ENCODE data around the gene PPP3R1. TPM values are rescaled to one million over a fixed set of nuclear protein-coding genes. Genes with fewer than 3 reads are reported as not detected.

The PPP3R1 gene
- total RNA-seq, 1 experiment from 2014 or later, result 55.9 TPM

DNA sequence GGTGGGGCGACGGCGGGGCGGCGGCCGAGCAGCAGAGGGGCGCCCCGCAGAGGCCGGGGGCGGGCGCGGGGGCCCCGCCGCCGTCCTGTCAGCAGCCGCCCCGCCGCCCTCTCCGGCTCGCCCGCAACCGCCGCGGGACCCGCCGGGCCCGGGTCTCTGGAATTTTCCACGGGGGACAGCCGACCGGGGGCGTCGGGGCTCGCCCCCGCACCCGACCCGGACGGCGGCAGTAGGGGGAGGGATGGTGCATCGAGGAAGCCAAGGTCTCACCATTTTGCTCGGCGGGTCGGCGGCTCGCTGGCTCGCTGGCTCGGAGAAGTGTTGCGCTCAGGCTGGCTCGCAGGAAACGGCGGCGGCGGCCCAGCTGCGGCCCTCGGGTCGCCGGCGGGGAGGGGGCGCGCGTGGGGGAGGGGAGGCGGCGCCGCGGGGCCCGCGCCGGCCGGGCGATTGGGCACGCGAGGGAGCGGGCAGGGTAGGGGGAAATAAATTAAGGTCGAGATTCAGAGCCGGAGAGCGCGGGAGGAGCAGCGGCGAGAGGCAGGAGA is 405 bp downstream of the PPP3R1 start:
- peak overlapping the region; percentile 91 for H3K9ac ChIP-seq (ENCODE audit: low read length)
- H3K9me3 ChIP-seq (ENCODE audit: low read length), result no peaks in the 10 kb centered on the region
- peak; percentile 78 for DNase-seq
- H4K20me1 ChIP-seq (ENCODE audit: insufficient read depth, low read depth, low read length), result peaks cover 45% of the 10 kb centered on the region
- H3K9me2 ChIP-seq (replicated peaks; ENCODE audit: insufficient read depth, low read length), result no peaks in the 10 kb centered on the region
- peak overlapping the region; percentile 94 for H3K4me3 ChIP-seq (ENCODE audit: low read length)
- peaks cover 18% of the 10 kb centered on the region; the same call in 1 of the 2 replicates for H3K36me3 ChIP-seq (ENCODE audit: insufficient read depth, low read length)
- peak overlapping the region; percentile 86 for H3K4me2 ChIP-seq (ENCODE audit: low read depth, low read length, poor library complexity, severe bottlenecking)
- H3K27ac ChIP-seq (ENCODE audit: low read length), result peak overlapping the region; percentile 90
- H2AFZ ChIP-seq (ENCODE audit: low read length), result no peak overlapping the region
- peaks cover 62% of the 10 kb centered on the region for H3K79me2 ChIP-seq (ENCODE audit: low read length)
- no peaks in the 10 kb centered on the region for H3K27me3 ChIP-seq (ENCODE audit: low read length)
- peaks cover 49% of the 10 kb centered on the region for H3K4me1 ChIP-seq (ENCODE audit: low read length)

DNA sequence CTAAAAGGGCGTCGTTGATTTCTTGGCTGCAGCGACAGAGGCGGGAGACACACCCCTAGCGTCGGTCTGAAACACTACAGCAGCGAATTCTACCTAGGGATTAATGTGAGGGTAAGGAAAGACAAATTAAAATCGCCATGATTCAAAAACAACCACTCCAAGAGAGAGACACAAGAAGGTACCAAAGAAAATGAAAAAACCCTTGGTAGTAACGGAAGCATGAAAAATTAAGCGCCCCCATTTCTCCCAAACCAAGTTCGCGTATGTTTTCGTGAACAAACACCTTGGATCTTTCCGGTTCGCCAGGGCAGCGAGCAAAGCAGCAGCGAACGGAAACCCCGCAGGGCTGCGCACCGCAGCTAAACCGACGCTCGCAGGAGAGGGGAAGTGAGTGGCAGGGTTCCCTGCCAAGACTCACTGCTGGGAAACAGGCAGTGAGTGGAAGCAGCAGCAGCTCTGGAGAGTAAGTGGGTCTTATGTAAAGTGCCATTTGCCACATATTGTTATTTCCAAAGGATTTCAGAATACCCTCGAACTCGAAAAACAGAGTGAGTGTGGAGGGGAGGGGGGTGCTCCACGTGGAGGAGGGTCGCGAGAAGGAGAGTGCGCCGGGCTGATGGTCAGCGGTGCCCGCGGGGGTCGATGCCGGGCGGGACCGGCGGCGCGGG is 1.0 kb downstream of the PPP3R1 start:
- Histone ChIP-seq H3K4me1 (ENCODE audit: low read length) (peaks cover 55% of the 10 kb centered on the region), H3K27ac (ENCODE audit: low read length) (peak overlapping the region; percentile 90), H3K27me3 (ENCODE audit: low read length) (no peaks in the 10 kb centered on the region), H4K20me1 (ENCODE audit: insufficient read depth, low read depth, low read length) (peaks cover 51% of the 10 kb centered on the region), H3K4me2 (ENCODE audit: low read depth, low read length, poor library complexity, severe bottlenecking) (peak overlapping the region; percentile 86), H3K4me3 (ENCODE audit: low read length) (peak overlapping the region; percentile 94), H3K9ac (ENCODE audit: low read length) (peak overlapping the region; percentile 91), H3K9me3 (ENCODE audit: low read length) (no peaks in the 10 kb centered on the region), H2AFZ (ENCODE audit: low read length) (no peak overlapping the region), H3K36me3 (ENCODE audit: insufficient read depth, low read length) (peaks cover 18% of the 10 kb centered on the region; the same call in 1 of the 2 replicates), H3K9me2 (replicated peaks; ENCODE audit: insufficient read depth, low read length) (no peaks in the 10 kb centered on the region), H3K79me2 (ENCODE audit: low read length) (peaks cover 68% of the 10 kb centered on the region)
- peak; percentile 97 for DNase-seq

DNA sequence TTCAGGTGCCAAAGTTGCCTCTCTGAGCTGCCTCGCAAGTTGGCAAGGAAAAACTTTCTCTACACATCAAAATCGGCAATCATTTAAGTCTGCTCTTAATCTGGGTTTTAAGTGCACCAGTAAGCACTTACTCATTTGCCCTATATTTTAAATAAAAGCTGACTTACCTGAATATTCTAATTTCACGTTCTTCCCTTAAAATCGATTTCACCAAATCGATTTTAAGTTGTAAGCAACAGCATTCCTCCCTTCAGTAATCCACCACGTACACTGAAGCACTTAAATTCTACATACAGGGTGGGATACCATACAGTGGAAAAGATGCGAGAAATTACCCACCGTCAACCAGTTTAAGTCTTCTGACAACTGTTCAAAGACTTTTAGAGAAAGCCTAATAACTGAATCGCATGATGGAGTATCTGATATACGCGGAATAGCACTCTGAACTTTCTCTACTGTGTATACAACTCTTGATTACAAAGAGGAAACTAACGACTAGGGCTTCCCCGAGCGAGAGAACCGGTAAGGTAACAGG is 1.6 kb downstream of the PPP3R1 start:
- Histone ChIP-seq H3K9me3 (ENCODE audit: low read length) (no peaks in the 10 kb centered on the region), H3K27me3 (ENCODE audit: low read length) (no peaks in the 10 kb centered on the region), H3K4me3 (ENCODE audit: low read length) (peak overlapping the region; percentile 94), H3K36me3 (ENCODE audit: insufficient read depth, low read length) (peaks cover 19% of the 10 kb centered on the region; the same call in 1 of the 2 replicates), H4K20me1 (ENCODE audit: insufficient read depth, low read depth, low read length) (peaks cover 54% of the 10 kb centered on the region), H3K4me2 (ENCODE audit: low read depth, low read length, poor library complexity, severe bottlenecking) (peak overlapping the region; percentile 86), H3K4me1 (ENCODE audit: low read length) (peaks cover 56% of the 10 kb centered on the region), H3K9ac (ENCODE audit: low read length) (peak overlapping the region; percentile 91), H3K9me2 (replicated peaks; ENCODE audit: insufficient read depth, low read length) (no peaks in the 10 kb centered on the region), H3K27ac (ENCODE audit: low read length) (peak overlapping the region; percentile 90), H2AFZ (ENCODE audit: low read length) (no peak overlapping the region), H3K79me2 (ENCODE audit: low read length) (peaks cover 74% of the 10 kb centered on the region)
- no peak for DNase-seq

DNA sequence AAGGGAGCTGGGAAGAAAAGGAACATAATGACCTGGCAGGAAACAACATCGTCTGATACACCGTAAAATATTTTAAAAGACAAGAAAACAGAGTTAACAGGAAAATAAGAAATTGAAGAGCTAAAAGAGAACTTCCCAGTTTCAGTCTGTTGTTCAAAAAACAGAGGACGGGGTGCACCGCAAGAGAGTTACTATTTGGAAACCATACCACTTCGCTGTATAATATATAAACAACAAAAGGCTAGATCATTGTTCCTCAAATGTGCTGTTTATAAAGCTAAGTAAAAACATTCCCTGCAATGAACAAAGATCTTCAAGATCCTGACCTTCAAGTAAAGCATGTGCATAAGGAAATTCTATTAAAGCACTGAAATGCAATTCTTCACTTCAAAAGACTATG is 2.1 kb downstream of the PPP3R1 start:
- H3K4me1 ChIP-seq (ENCODE audit: low read length), result peaks cover 58% of the 10 kb centered on the region
- H3K4me2 ChIP-seq (ENCODE audit: low read depth, low read length, poor library complexity, severe bottlenecking), result peak overlapping the region; percentile 86
- H3K9me3 ChIP-seq (ENCODE audit: low read length), result no peaks in the 10 kb centered on the region
- no peak for DNase-seq
- no peaks in the 10 kb centered on the region for H3K9me2 ChIP-seq (replicated peaks; ENCODE audit: insufficient read depth, low read length)
- peaks cover 23% of the 10 kb centered on the region; the same call in 1 of the 2 replicates for H3K36me3 ChIP-seq (ENCODE audit: insufficient read depth, low read length)
- H3K27me3 ChIP-seq (ENCODE audit: low read length), result no peaks in the 10 kb centered on the region
- peak overlapping the region; percentile 94 for H3K4me3 ChIP-seq (ENCODE audit: low read length)
- peak overlapping the region; percentile 90 for H3K27ac ChIP-seq (ENCODE audit: low read length)
- peaks cover 60% of the 10 kb centered on the region for H4K20me1 ChIP-seq (ENCODE audit: insufficient read depth, low read depth, low read length)
- H3K79me2 ChIP-seq (ENCODE audit: low read length), result peaks cover 79% of the 10 kb centered on the region
- H2AFZ ChIP-seq (ENCODE audit: low read length), result no peak overlapping the region
- H3K9ac ChIP-seq (ENCODE audit: low read length), result peak overlapping the region; percentile 91

DNA sequence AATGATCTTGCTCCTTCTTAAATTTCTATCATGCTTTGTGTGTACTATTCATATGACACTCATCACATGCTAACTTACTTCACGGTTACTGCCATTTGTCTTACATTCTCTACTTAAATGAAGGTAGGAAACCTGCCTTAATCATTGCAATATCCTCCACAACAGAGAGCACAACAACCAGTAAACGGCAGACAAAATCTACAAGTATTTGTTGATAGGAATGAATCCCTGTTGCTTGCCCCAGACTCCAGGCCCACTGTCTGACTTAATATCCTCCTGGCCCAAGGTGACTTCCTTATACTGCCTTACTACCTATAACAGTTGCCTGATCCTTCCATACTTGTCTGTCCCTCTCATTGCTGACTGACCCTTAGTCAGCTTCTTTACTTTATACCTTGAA is 3.5 kb downstream of the PPP3R1 start:
- Histone ChIP-seq H4K20me1 (ENCODE audit: insufficient read depth, low read depth, low read length) (peaks cover 65% of the 10 kb centered on the region), H3K79me2 (ENCODE audit: low read length) (peaks cover 88% of the 10 kb centered on the region), H3K36me3 (ENCODE audit: insufficient read depth, low read length) (peaks cover 23% of the 10 kb centered on the region; the same call in 1 of the 2 replicates), H3K27me3 (ENCODE audit: low read length) (no peaks in the 10 kb centered on the region), H3K27ac (ENCODE audit: low read length) (peak overlapping the region; percentile 90), H3K9ac (ENCODE audit: low read length) (peak overlapping the region; percentile 91), H3K4me2 (ENCODE audit: low read depth, low read length, poor library complexity, severe bottlenecking) (peak overlapping the region; percentile 86), H3K9me3 (ENCODE audit: low read length) (no peaks in the 10 kb centered on the region), H3K9me2 (replicated peaks; ENCODE audit: insufficient read depth, low read length) (no peaks in the 10 kb centered on the region), H3K4me3 (ENCODE audit: low read length) (peak overlapping the region; percentile 94), H2AFZ (ENCODE audit: low read length) (no peak overlapping the region), H3K4me1 (ENCODE audit: low read length) (peaks cover 63% of the 10 kb centered on the region)
- DNase-seq, result no peak

DNA sequence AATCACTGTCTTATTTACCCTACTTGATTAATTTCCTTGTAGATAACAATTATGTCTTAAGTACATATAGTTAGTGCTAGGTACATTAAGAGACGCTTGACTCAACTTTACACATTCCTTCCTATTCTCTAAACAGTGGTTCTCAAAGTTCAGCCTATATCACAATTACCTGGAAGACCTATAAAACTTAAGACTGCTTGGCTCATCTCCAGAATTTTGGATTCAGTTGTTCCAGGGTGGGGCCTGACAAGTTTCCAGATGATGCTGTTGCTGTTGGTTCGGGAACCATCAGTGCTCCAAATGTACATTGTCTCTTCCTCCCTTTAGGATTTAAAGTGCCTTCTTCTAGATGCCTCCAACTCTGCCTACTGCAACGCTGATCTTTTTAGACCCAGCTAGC is 4.0 kb downstream of the PPP3R1 start:
- H3K9ac ChIP-seq (ENCODE audit: low read length), result peak overlapping the region; percentile 91; the same call in 1 of the 2 replicates
- H4K20me1 ChIP-seq (ENCODE audit: insufficient read depth, low read depth, low read length), result peaks cover 67% of the 10 kb centered on the region
- H3K4me3 ChIP-seq (ENCODE audit: low read length), result peak overlapping the region; percentile 94
- H3K4me2 ChIP-seq (ENCODE audit: low read depth, low read length, poor library complexity, severe bottlenecking), result peak overlapping the region; percentile 86
- peaks cover 62% of the 10 kb centered on the region for H3K4me1 ChIP-seq (ENCODE audit: low read length)
- no peaks in the 10 kb centered on the region for H3K9me2 ChIP-seq (replicated peaks; ENCODE audit: insufficient read depth, low read length)
- H3K79me2 ChIP-seq (ENCODE audit: low read length), result peaks cover 89% of the 10 kb centered on the region
- H3K9me3 ChIP-seq (ENCODE audit: low read length), result no peaks in the 10 kb centered on the region
- H3K27ac ChIP-seq (ENCODE audit: low read length), result peak overlapping the region; percentile 90; the same call in 1 of the 2 replicates
- no peak overlapping the region for H2AFZ ChIP-seq (ENCODE audit: low read length)
- DNase-seq, result no peak
- H3K27me3 ChIP-seq (ENCODE audit: low read length), result no peaks in the 10 kb centered on the region
- peaks cover 23% of the 10 kb centered on the region; the same call in 1 of the 2 replicates for H3K36me3 ChIP-seq (ENCODE audit: insufficient read depth, low read length)

DNA sequence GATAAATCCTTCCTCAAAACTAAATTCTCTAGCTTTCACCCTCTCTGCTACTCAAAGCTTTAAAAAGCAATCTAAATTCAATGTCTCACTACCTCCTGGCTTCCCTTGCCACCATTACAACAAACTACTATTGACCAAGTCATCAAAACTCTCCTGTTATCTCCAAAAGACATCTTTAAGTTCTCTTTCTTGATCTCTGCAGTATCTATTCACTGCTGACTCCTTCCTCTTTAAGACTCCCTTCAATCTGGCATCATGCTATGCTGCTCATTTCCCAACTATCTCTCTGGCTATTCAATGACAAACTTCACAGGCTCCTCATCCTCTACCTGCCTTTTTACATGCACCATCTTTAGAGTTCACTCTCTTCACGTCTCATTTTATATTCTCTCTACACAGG is 5.9 kb downstream of the PPP3R1 start:
- no peak overlapping the region for H3K4me3 ChIP-seq (ENCODE audit: low read length)
- no peak overlapping the region for H3K9ac ChIP-seq (ENCODE audit: low read length)
- no peaks in the 10 kb centered on the region for H3K9me3 ChIP-seq (ENCODE audit: low read length)
- H3K27me3 ChIP-seq (ENCODE audit: low read length), result no peaks in the 10 kb centered on the region
- DNase-seq, result no peak
- H3K27ac ChIP-seq (ENCODE audit: low read length), result 0 out of 2 replicates have a peak overlapping the region, but pooled peaks have one; percentile 90
- no peaks in the 10 kb centered on the region for H3K9me2 ChIP-seq (replicated peaks; ENCODE audit: insufficient read depth, low read length)
- H4K20me1 ChIP-seq (ENCODE audit: insufficient read depth, low read depth, low read length), result peaks cover 86% of the 10 kb centered on the region
- H3K36me3 ChIP-seq (ENCODE audit: insufficient read depth, low read length), result peaks cover 23% of the 10 kb centered on the region; the same call in 1 of the 2 replicates
- no peak overlapping the region for H3K4me2 ChIP-seq (ENCODE audit: low read depth, low read length, poor library complexity, severe bottlenecking)
- no peak overlapping the region for H2AFZ ChIP-seq (ENCODE audit: low read length)
- peaks cover 100% of the 10 kb centered on the region for H3K79me2 ChIP-seq (ENCODE audit: low read length)
- peaks cover 73% of the 10 kb centered on the region for H3K4me1 ChIP-seq (ENCODE audit: low read length)

DNA sequence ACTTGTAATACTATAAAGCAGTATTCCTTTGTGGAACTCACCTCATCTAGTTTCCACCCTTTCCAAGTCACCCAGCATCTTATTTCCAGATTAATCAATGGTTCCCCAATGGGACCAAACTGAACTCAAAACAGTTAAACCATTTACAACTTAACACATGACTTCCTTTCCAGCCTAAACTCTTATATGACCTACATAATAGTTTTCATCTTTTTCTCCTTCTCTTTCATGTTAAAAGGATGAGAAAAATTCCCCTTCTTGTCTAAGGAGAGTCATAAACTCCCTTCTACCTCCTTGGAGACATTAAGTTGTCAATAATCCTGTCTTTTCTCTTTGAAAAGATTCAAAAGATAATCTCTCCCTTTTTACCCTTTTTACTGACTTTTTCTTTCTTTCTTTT is 6.7 kb downstream of the PPP3R1 start:
- no peak overlapping the region for H2AFZ ChIP-seq (ENCODE audit: low read length)
- H3K27me3 ChIP-seq (ENCODE audit: low read length), result no peaks in the 10 kb centered on the region
- H3K4me1 ChIP-seq (ENCODE audit: low read length), result peaks cover 78% of the 10 kb centered on the region
- no peak overlapping the region for H3K4me2 ChIP-seq (ENCODE audit: low read depth, low read length, poor library complexity, severe bottlenecking)
- DNase-seq, result no peak
- no peak overlapping the region for H3K9ac ChIP-seq (ENCODE audit: low read length)
- peaks cover 100% of the 10 kb centered on the region for H3K79me2 ChIP-seq (ENCODE audit: low read length)
- peaks cover 88% of the 10 kb centered on the region for H4K20me1 ChIP-seq (ENCODE audit: insufficient read depth, low read depth, low read length)
- no peaks in the 10 kb centered on the region for H3K9me3 ChIP-seq (ENCODE audit: low read length)
- H3K9me2 ChIP-seq (replicated peaks; ENCODE audit: insufficient read depth, low read length), result no peaks in the 10 kb centered on the region
- H3K4me3 ChIP-seq (ENCODE audit: low read length), result no peak overlapping the region
- peaks cover 21% of the 10 kb centered on the region; the same call in 1 of the 2 replicates for H3K36me3 ChIP-seq (ENCODE audit: insufficient read depth, low read length)
- H3K27ac ChIP-seq (ENCODE audit: low read length), result no peak overlapping the region

All from Karpas-422 (cell line).